Mesenchymal stem cell (in vitro differentiated cells and primary cell): ENCODE results near the gene LGR5. TPM values are rescaled to one million over a fixed set of nuclear protein-coding genes. Genes with fewer than 3 reads are reported as not detected.

Experiments
- DNase-seq: peaks from one replicate; pipeline ENCODE4 v3.0.0-alpha.2; 2013
- H2AFZ ChIP-seq: one replicate; pipeline ENCODE4 v1.6.1; 2013; ENCODE audit warnings: low read depth, mild to moderate bottlenecking, control low read depth, inconsistent platforms, low read length, moderate library complexity
- H2AK5ac ChIP-seq: 2 replicates; pipeline ENCODE4 v1.6.1; 2013; ENCODE audit warnings: low read length, moderate library complexity, mild to moderate bottlenecking, inconsistent platforms; ENCODE audit not compliant: severe bottlenecking
- H2BK120ac ChIP-seq: one replicate; pipeline ENCODE4 v1.6.1; 2013; ENCODE audit warnings: low read depth, mild to moderate bottlenecking, inconsistent platforms, low read length, moderate library complexity
- H2BK12ac ChIP-seq, 2 experiments: one replicate each; pipeline ENCODE4 v1.6.1; 2013; ENCODE audit warnings: inconsistent platforms in 2 of 2, low read length in 2 of 2, mild to moderate bottlenecking in 2 of 2, moderate library complexity in 2 of 2, control low read depth in 1 of 2
- H2BK15ac ChIP-seq: one replicate; pipeline ENCODE4 v1.6.1; 2013; ENCODE audit warnings: mild to moderate bottlenecking, low read depth, inconsistent platforms; ENCODE audit not compliant: poor library complexity, severe bottlenecking
- H2BK5ac ChIP-seq: 2 replicates; pipeline ENCODE4 v1.6.1; 2013; ENCODE audit warnings: low read depth, mild to moderate bottlenecking, low read length, control low read depth, inconsistent platforms; ENCODE audit not compliant: poor library complexity, severe bottlenecking
- H3K14ac ChIP-seq, 2 experiments: one replicate each; pipeline ENCODE4 v1.6.1; 2013; ENCODE audit warnings: inconsistent platforms in 2 of 2, low read length in 2 of 2, control low read depth in 1 of 2, mild to moderate bottlenecking in 1 of 2, moderate library complexity in 1 of 2
- H3K18ac ChIP-seq, 2 experiments: one replicate each; pipeline ENCODE4 v1.6.1; 2013; ENCODE audit warnings: inconsistent platforms in 2 of 2, low read length in 2 of 2, control low read depth in 1 of 2, low read depth in 1 of 2, mild to moderate bottlenecking in 1 of 2
- H3K23ac ChIP-seq, 2 experiments: one replicate each; pipeline ENCODE4 v1.6.1; 2013; ENCODE audit warnings: inconsistent platforms in 2 of 2, low read length in 2 of 2, mild to moderate bottlenecking in 2 of 2, moderate library complexity in 2 of 2, control low read depth in 1 of 2
- H3K27ac ChIP-seq: 2 replicates; pipeline ENCODE4 v1.5.1; 2013; ENCODE audit warnings: mild to moderate bottlenecking, moderate library complexity, low read length, control low read depth, inconsistent platforms; ENCODE audit not compliant: poor library complexity, severe bottlenecking
- H3K27me3 ChIP-seq, 2 experiments: 2 replicates each; pipeline versions ENCODE4 v1.6.1 to v1.7.0; 2013; ENCODE audit warnings: low read length in 2 of 2, mild to moderate bottlenecking in 2 of 2, moderate library complexity in 2 of 2, control low read depth in 1 of 2, inconsistent platforms in 1 of 2; ENCODE audit not compliant: control insufficient read depth in 1 of 2, insufficient read depth in 1 of 2
- H3K36me3 ChIP-seq, 2 experiments: 2 replicates each; pipeline versions ENCODE4 v1.6.1 to v1.7.0; 2013; ENCODE audit warnings: low read length in 2 of 2, control low read depth in 1 of 2, inconsistent platforms in 1 of 2, low read depth in 1 of 2, mild to moderate bottlenecking in 1 of 2; ENCODE audit not compliant: insufficient read depth in 2 of 2, control insufficient read depth in 1 of 2
- H3K4ac ChIP-seq, 2 experiments: one replicate each; pipeline ENCODE4 v1.6.1; 2013; ENCODE audit warnings: inconsistent platforms in 2 of 2, low read length in 2 of 2, mild to moderate bottlenecking in 2 of 2, moderate library complexity in 2 of 2, control low read depth in 1 of 2, low read depth in 1 of 2
- H3K4me1 ChIP-seq: 2 replicates; pipeline ENCODE4 v1.6.1; 2013; ENCODE audit warnings: low read depth, low read length, control low read depth; ENCODE audit not compliant: control insufficient read depth, insufficient read depth
- H3K4me2 ChIP-seq: 2 replicates; pipeline ENCODE4 v1.6.1; 2013; ENCODE audit warnings: low read length, mild to moderate bottlenecking, inconsistent platforms; ENCODE audit not compliant: poor library complexity, severe bottlenecking
- H3K4me3 ChIP-seq, 2 experiments: 2 replicates each; pipeline versions ENCODE4 v1.5.1 to v1.7.0; 2013; ENCODE audit warnings: low read length in 2 of 2, mild to moderate bottlenecking in 2 of 2, control low read depth in 1 of 2, low read depth in 1 of 2; ENCODE audit not compliant: insufficient read depth in 1 of 2
- H3K79me1 ChIP-seq: replicated peaks from 2 replicates; pipeline ENCODE4 v1.6.1; 2013; ENCODE audit warnings: mild to moderate bottlenecking, control low read depth, low read length, inconsistent platforms; ENCODE audit not compliant: poor library complexity, severe bottlenecking
- H3K9ac ChIP-seq: 2 replicates; pipeline ENCODE4 v1.7.0; 2013; ENCODE audit warnings: mild to moderate bottlenecking, low read length, moderate library complexity
- H3K9me3 ChIP-seq: 2 replicates; pipeline ENCODE4 v1.7.0; 2013; ENCODE audit warnings: mild to moderate bottlenecking, low read length; ENCODE audit not compliant: control insufficient read depth
- H4K8ac ChIP-seq: one replicate; pipeline ENCODE4 v1.6.1; 2013; ENCODE audit warnings: inconsistent platforms, mild to moderate bottlenecking, low read length, moderate library complexity
- H4K91ac ChIP-seq: one replicate; pipeline ENCODE4 v1.6.1; 2013; ENCODE audit warnings: mild to moderate bottlenecking, low read length, inconsistent platforms
- WGBS: methylation state at CpG from one replicate; pipeline ENCODE4 v1.1.7; 2013; ENCODE audit warnings: mixed read lengths; 5-methylcytosine and 5-hydroxymethylcytosine counted together
- polyA plus RNA-seq, 2 experiments: library from polyadenylated mRNA; stranded (reverse); fragments of 200-250 nt; gene quantifications; one replicate each; pipeline ENCODE4 v1.2.3, GENCODE V29; 2013

LGR5 gene, protein sequence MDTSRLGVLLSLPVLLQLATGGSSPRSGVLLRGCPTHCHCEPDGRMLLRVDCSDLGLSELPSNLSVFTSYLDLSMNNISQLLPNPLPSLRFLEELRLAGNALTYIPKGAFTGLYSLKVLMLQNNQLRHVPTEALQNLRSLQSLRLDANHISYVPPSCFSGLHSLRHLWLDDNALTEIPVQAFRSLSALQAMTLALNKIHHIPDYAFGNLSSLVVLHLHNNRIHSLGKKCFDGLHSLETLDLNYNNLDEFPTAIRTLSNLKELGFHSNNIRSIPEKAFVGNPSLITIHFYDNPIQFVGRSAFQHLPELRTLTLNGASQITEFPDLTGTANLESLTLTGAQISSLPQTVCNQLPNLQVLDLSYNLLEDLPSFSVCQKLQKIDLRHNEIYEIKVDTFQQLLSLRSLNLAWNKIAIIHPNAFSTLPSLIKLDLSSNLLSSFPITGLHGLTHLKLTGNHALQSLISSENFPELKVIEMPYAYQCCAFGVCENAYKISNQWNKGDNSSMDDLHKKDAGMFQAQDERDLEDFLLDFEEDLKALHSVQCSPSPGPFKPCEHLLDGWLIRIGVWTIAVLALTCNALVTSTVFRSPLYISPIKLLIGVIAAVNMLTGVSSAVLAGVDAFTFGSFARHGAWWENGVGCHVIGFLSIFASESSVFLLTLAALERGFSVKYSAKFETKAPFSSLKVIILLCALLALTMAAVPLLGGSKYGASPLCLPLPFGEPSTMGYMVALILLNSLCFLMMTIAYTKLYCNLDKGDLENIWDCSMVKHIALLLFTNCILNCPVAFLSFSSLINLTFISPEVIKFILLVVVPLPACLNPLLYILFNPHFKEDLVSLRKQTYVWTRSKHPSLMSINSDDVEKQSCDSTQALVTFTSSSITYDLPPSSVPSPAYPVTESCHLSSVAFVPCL
- not detected for polyA plus RNA-seq (2013, experiment 1 of 2)
- not detected for polyA plus RNA-seq (2013, experiment 2 of 2)

GRCh38 chr12:71439613-71440344 is at the start of gene LGR5:
TSS of gene LGR5 (plus strand) at chr12:71439798. CDS start at chr12:71440081, 283 bp downstream.
- Histone ChIP-seq H2BK12ac (no peak within 1 kb of the TSS), H3K4me3 (peak within 1 kb of the TSS; percentile 40 to 70), H2AFZ (no peak within 1 kb of the TSS), H3K4me1 (peaks cover 19% of the 10 kb centered on the region), H3K9ac (no peak within 1 kb of the TSS), H3K4me2 (peak within 1 kb of the TSS; percentile 69), H2BK5ac (no peak within 1 kb of the TSS), H3K23ac (peak within 1 kb of the TSS in 1 of 2 experiments; percentile 20), H3K14ac (no peak within 1 kb of the TSS), H3K79me1 (no peaks in the 10 kb centered on the region), H3K27ac (no peak within 1 kb of the TSS), H2BK15ac (no peak within 1 kb of the TSS), H4K91ac (no peak within 1 kb of the TSS), H4K8ac (no peak within 1 kb of the TSS), H3K36me3 (no peaks in the 10 kb centered on the region), H3K4ac (no peak within 1 kb of the TSS), H3K18ac (no peak within 1 kb of the TSS), H2AK5ac (no peak within 1 kb of the TSS), H3K27me3 (peaks cover 13 to 65% of the 10 kb centered on the region in 2 experiments), H3K9me3 (peaks cover 20% of the 10 kb centered on the region), H2BK120ac (no peak within 1 kb of the TSS)
- peak; percentile 39 for DNase-seq
- WGBS, result under 1% methylated on average over 58 of the region's 65 CpGs

DNA sequence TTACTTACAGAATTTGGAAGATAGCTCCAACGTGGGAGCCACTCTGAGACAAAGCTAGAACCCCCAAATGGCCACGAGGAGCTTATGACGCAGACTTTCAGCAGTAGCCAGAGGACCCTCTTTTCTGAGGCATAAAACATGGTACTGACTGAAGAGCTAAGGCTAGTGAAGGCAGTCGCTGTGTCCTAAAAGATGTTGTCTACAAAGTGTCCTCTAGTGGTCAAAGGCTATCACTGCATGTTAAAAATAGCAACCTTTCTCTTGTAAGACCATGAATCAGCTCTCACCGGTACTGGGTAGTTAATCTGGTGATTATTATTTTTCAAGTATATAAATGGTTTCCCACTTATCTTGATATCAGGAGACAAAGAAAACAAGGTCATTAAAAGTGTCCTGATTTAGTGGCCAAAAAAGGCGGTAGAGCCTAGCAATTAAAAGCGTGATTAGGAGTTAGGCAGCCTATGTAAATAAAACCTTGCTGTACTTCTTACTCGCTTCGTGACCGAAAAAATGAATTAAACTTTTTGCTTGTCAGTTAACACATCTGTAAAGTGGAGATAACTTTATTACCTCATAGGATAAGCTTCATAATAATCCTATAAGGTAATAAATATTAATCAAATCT is 47.0 kb upstream of the LGR5 start:
- Histone ChIP-seq H3K4me2 (no peak overlapping the region), H3K23ac (no peak overlapping the region), H3K9me3 (no peaks in the 10 kb centered on the region), H2BK120ac (no peak overlapping the region), H3K9ac (peak overlapping the region; percentile 46), H3K4me3 (no peak overlapping the region), H3K36me3 (no peaks in the 10 kb centered on the region), H2BK12ac (no peak overlapping the region), H2AFZ (no peak overlapping the region), H2BK5ac (no peak overlapping the region), H3K14ac (no peak overlapping the region), H3K18ac (no peak overlapping the region), H3K4me1 (no peaks in the 10 kb centered on the region), H2AK5ac (no peak overlapping the region), H4K91ac (no peak overlapping the region), H4K8ac (no peak overlapping the region), H3K27me3 (no peaks in the 10 kb centered on the region), H3K27ac (no peak overlapping the region), H3K4ac (no peak overlapping the region), H3K79me1 (no peaks in the 10 kb centered on the region), H2BK15ac (no peak overlapping the region)
- peak; percentile 75 for DNase-seq
- 40% methylated on average over 6 of the region's 10 CpGs for WGBS

DNA sequence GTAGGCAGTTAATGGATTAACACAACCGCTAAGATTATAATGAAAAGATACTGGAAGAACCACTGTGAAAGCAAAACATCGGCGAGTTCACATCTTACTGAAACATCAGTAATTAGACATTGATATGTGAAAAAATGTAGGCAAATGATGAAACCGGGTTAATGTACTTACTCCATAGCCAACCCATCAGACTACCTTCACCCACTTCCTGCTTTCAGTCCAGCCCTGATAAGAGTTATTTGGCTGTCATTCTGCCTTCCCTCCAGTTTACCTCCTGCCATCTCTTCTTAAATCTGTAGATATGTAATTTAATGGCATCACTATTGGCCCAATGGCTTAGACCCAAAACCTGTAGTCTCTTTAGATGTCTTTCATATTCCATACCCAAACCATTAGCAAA is 46.0 kb upstream of the LGR5 start:
- Histone ChIP-seq H3K4ac (no peak overlapping the region), H4K8ac (no peak overlapping the region), H3K9ac (no peak overlapping the region), H3K9me3 (no peaks in the 10 kb centered on the region), H2BK12ac (no peak overlapping the region), H3K79me1 (no peaks in the 10 kb centered on the region), H2BK120ac (no peak overlapping the region), H2AK5ac (no peak overlapping the region), H3K27ac (no peak overlapping the region), H3K4me2 (no peak overlapping the region), H3K36me3 (no peaks in the 10 kb centered on the region), H3K18ac (no peak overlapping the region), H2AFZ (no peak overlapping the region), H2BK5ac (no peak overlapping the region), H3K27me3 (no peaks in the 10 kb centered on the region), H3K23ac (no peak overlapping the region), H2BK15ac (no peak overlapping the region), H3K4me1 (no peaks in the 10 kb centered on the region), H3K14ac (no peak overlapping the region), H4K91ac (no peak overlapping the region), H3K4me3 (no peak overlapping the region)
- DNase-seq, result no peak
- WGBS, result 100% methylated on average over 1 of the region's 4 CpGs
